GM21529 (cell line): Measurements from ENCODE around the gene DLGAP4.
"Not testable (repeated sequence)": the region's sequence is repeated elsewhere in the genome, so short reads cannot be mapped to it uniquely, and the experiment has no call there.

Experiments used
- ATAC-seq: cut with Tn5 transposase; IDR thresholded peaks from one replicate; pipeline ENCODE4 v1.9.1; 2021; ENCODE audit not compliant: unreplicated experiment

DLGAP4 gene

GRCh38 chr20:36370991-36371790 is 65.1 kb downstream of the DLGAP4 start:
- ATAC-seq: no peak

GRCh38 chr20:36372666-36373065 is 66.5 kb downstream of the DLGAP4 start:
- ATAC-seq: no peak

- ATAC-seq: no peak
Observed at GRCh38 chr20:36373089-36373488, 67.0 kb downstream of the DLGAP4 start.

DNA sequence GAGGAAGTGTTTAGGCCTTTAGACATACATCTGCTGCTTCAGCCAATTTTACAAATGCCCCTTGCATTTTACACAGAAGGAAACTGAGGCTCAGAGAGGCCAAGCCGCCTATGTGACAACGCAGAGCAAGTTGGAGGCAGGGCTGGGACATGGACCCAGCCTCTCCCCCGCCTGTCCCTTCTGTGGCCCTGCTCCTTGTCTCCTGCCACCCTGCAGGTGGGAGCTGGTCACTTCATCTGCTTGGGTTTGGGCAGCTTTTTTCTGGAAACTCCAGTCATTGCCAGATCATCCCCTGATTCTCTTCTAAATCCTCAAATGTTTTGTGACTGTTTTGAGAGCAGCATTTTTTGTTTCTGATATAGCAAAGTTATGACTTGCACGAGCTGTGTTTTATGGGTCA is 68.9 kb downstream of the DLGAP4 start:
- no peak for ATAC-seq

DNA sequence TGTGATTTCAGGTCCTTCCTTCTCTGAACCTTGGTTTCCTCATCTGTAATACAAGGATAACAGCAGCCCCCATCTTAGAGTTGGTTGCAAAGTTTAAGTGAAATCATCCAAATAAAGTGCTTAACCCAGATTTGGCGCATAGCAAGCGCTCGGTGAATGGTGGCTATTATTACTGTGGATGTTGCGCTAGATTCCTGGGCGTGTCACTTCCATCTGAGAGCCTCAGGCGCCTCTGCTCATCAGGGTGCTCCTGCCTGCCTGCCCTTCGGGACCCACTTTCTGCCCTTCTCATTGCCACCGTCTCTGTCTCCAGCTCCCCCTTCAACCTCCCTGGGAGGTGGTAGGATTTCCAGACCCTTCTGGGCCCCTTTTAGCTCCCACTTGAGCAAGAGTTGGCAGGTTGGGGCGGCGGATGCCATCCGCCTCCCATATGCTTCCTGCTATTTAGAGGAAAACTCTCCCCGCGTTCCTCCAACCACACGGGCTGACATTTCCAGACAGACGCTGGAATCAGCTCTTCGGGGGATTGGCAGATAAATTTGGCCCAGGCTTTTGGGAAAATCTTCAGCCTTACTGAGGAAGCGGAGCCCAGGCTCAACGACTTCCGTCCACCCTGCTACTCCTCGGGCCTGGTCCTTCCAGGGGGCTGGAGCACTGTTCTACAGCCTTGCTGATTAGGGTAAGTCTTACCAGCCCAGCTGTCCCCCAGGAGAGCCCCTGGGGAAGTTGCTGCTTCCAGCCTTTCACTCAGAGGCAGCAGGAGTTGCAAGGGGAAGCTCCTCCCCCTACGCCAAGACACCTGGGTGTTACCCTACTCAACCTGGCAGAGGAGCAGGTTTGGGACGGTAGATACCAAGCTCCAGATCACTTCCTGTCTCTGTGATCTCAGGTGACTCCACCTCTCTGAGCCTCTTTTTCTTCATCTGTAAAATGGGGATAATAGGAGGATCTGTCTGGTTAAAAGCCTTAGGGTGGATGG is 71.5 kb downstream of the DLGAP4 start:
- ATAC-seq: no peak

GRCh38 chr20:36378686-36379085 is 72.5 kb downstream of the DLGAP4 start:
- ATAC-seq: no peak

GRCh38 chr20:36379914-36380313 is 73.8 kb downstream of the DLGAP4 start:
- ATAC-seq: not testable (repeated sequence)

DNA sequence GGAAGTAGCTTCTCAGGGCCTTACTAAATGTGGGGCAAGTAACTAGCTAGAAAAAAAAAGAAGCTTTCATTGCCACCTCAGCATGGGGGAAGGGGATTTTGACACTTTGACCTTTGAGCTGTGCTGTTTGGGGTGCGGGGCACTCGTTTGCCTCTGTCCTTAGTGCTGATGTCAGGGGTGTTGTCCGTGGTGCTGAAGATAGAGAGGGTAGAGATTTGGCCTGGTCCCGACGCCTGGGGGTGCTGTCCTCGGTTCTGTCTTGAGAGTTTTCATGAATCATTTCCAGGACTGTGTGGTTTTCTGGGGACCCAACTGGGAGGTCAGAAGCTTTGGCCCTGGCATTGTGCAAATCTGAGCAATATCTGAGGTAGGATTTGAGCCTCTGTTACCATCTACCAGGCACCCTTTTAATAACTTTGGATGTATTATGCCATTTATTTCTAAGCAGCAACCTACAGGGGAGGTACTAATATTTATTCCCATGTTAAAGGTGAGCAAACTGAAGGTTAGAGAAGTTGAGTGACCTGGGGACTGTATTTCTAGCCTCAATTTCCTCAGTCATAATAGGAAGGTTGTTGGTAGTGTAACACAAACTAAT is 78.0 kb downstream of the DLGAP4 start:
- ATAC-seq: no peak

GRCh38 chr20:36385503-36385902 is 79.4 kb downstream of the DLGAP4 start:
- ATAC-seq: no peak

DNA sequence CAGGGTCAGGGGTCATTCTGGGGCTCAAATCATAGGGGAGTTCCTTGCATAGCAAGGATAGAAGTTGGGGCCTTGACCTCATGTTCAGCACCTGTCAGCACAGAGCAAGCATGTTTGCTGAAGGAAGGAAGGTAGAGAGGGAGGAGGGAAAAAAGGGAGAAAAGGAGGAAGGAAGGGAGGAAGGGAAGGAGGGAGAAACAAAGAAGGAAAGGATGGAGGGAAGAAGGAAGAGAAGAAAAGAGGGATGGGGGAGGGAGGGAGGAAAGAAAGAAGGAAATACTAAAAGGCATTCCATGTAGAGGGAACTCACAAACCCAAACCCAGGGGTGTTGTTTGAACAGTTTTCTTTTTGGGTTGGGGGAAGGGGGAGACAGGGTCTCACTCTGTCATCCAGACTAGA is 80.1 kb downstream of the DLGAP4 start:
- no peak for ATAC-seq

DNA sequence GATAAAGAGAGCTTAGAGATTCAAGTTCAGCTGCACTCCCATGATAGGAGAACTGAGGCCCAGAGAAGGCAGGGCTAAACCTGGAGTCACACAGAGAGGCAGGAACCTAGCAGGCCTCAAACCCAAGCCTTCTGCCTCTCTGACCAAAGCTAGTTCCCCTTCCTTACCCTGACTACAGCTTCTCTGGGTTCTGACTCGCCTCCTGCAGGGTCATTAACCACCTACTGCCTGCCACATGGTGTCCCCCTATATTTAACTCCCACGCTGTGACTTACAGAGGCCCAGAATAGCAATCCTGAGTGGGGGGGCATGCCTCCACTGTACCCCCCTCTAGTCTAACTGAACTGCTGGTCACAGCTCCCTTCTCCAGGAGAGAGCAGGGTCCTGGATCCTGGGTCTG is 84.1 kb downstream of the DLGAP4 start:
- ATAC-seq: no peak

DNA sequence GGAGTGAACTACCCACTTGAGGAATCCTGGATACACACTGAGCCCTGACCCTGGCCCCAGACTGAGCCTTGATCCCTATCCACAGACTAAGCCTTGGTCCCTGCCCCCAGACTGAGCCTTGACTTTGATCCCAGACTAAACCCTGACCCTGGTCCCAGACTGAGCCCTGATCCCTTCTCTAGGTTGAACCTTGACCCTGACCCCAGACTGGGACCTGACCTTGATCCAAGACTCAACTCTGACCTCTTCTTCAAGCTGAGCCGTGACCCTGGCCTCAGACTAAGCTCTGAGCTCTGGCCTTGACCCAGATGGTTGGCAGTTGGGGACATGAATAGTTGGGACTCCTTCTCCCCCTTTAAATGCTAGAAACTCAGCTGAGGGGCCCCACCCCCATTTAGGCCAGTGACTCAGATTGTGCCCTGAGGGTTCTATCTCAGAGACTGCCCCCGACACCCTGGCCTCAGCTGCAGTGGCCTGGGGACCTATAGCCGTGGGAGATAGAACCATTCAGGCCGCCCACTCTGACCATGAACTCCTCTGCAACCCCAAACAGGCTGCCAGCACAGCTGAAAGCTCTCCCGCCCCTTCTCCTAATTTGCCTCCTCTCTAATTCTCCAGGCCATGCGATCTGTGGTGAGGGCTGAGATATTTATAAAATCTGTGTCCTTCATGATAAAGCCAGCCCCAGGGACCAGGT is 84.7 kb downstream of the DLGAP4 start:
- ATAC-seq: no peak

- no peak for ATAC-seq
Observed at GRCh38 chr20:36391456-36391855, 85.3 kb downstream of the DLGAP4 start.

- ATAC-seq: no peak
Observed at GRCh38 chr20:36391955-36392354, 85.8 kb downstream of the DLGAP4 start.

- no peak for ATAC-seq
Observed at GRCh38 chr20:36392989-36393388, 86.8 kb downstream of the DLGAP4 start.

DNA sequence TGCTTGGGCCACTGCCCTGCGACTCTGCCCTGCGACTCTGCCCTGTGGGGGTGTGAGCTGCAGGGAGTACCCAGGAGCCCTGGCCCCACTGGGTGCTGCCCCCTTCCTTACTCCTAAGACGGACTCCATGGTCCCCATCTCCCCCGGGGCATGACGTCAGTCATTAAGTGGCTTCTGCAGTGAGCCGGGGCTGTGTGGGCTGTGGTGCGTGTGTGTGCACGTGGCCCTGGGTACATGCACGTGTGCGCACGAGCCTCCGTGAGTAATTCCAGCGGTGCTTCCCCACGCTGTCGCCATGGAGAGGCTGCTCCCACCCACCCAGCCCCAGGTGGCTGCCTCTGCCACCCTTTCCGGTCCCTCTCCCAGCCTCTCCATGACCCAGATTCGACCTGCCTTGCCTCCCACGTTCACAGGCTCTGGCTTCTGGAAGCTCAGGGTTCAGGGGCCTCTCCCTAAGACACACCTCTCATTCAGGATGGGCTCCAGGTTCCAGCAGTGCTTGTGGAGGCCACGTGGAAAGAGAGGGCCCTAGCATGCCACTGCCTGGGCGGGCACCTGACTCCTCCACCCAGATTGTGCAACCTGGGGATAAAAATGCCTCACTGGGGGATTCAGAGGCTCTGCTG is 88.3 kb downstream of the DLGAP4 start:
- no peak for ATAC-seq

GRCh38 chr20:36396340-36396739 is 90.2 kb downstream of the DLGAP4 start:
- ATAC-seq: no peak

GRCh38 chr20:36396847-36397630 is 90.9 kb downstream of the DLGAP4 start:
- no peak for ATAC-seq

DNA sequence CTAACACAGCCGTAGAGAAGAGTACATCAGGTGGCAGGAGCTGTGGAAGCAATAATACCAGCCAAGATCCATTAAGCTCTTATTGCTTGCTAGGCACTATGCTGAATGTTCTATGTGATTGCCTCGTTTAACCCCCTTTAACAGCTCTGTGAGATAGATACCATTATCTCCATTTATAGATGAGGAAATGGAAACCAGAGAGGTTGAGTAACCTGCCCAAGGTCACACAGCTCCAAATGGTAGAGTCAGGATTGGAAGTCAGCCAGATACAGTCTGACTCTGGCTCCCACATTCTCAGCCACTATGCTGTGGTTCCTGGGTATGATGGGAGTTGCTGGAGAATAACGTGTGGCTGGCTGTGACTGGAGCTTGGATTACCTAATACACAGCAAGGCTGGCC is 92.4 kb downstream of the DLGAP4 start:
- no peak for ATAC-seq
